Measurements from ENCODE around the gene C3orf85. TPM values are rescaled to one million over a fixed set of nuclear protein-coding genes. Genes with fewer than 3 reads are reported as not detected.

The C3orf85 gene
- total RNA-seq, 4 donors from 2014 or later, result not detected

DNA sequence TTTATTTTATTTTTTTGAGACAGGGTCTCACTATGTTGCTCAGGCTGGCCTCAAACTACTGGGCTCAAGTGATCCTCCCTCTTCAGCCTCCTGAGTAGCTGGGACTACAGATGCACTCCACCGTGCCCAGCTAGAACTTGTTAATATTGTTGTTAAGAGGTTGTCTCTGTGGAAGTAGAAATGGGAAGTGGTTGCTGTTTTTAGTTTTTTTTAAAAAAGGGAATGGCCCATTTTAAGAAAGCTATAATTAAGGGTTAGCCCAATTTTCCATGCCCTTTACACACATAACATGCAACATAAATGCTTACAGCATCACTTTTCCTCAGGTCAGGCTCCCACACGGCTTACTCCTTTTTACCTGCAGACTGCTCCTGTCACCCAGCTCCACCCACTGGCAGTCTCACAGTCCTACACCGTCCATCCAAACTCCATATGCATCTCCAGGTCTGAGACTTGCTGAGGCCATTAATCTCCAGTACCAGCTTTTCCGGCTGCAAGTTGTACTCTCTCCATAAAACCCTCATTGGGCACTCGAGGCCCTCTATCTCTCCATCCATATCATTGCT is 38.4 kb upstream of the C3orf85 start:
- Histone ChIP-seq H3K36me3 (no peaks in the 10 kb centered on the region), H3K4me3 (no peak overlapping the region), H3K9me3 (no peaks in the 10 kb centered on the region), H3K27ac (no peak overlapping the region), H3K27me3 (no peaks in the 10 kb centered on the region), H3K4me1 (no peaks in the 10 kb centered on the region)
- no peak for ATAC-seq
- WGBS, 2 donors (ENCODE audit: low coverage in 1 of 2), result 70 to 72% methylated on average over 5 of the region's 5 CpGs
- no peak for TF ChIP-seq EP300 (IDR thresholded peaks at IDR 0.05)
- no peak for TF ChIP-seq CTCF (IDR thresholded peaks at IDR 0.05)
- no peak for TF ChIP-seq POLR2AphosphoS5 (IDR thresholded peaks at IDR 0.05)
- no peak for TF ChIP-seq POLR2A (IDR thresholded peaks at IDR 0.05)

GRCh38 chr3:109109574-109109973 is 26.9 kb upstream of the C3orf85 start:
- H3K9me3 ChIP-seq, result no peaks in the 10 kb centered on the region
- H3K27me3 ChIP-seq, result no peaks in the 10 kb centered on the region
- H3K36me3 ChIP-seq, result no peaks in the 10 kb centered on the region
- no peaks in the 10 kb centered on the region for H3K4me1 ChIP-seq
- no peak overlapping the region for H3K27ac ChIP-seq
- WGBS, 2 donors (ENCODE audit: low coverage in 1 of 2), result 95% methylated on average over 4 of the region's 4 CpGs; no CpG with 5 or more reads in 1 of the 2 donors
- no peak overlapping the region for H3K4me3 ChIP-seq
- TF ChIP-seq POLR2AphosphoS5 (IDR thresholded peaks at IDR 0.05) (no peak), EP300 (IDR thresholded peaks at IDR 0.05) (no peak), POLR2A (IDR thresholded peaks at IDR 0.05) (no peak), CTCF (IDR thresholded peaks at IDR 0.05) (no peak)
- no peak for ATAC-seq

DNA sequence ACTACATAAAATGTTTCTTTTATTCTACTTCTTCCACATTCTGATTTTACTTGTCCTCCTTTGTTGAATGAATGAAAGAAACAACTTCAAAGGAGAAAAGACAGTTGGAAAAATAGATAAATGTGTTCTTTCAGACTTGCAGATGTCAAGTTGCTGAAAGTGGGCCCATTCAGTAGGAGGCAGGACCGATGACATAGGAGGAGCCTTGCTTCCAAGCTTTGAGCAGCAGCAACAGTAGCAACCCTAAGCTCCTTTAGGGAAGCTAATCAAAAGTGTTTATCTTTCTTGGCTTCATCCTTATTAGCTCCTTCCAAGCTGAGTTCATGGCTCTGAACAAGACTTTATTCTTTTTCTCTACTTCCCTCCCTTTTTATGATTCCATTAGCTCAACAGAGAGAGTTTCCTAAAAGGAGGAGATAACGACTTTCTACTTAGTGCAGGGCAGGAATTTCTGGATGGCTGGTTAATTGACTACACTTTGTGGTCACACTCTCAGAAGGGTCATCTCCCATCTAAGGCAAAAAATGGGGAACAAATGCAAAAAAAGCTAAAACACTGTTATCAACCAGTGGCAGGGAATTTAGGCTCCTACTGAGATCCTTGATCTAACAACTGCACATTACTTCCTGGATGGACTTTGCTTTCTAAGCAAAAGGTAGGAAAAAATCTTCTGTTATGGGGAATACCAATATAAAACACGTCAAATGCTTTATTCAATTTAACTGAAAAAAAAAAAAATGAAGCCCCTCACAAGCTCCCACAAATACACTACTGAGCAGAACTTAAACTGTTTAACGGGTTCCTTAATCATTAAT is 23.4 kb upstream of the C3orf85 start:
- 77 to 78% methylated on average over 3 to 4 of the region's 4 CpGs for WGBS, 2 donors (ENCODE audit: low coverage in 1 of 2)
- ATAC-seq, result no peak

GRCh38 chr3:109114746-109115145 is 21.8 kb upstream of the C3orf85 start:
- Histone ChIP-seq H3K27me3 (no peaks in the 10 kb centered on the region), H3K36me3 (no peaks in the 10 kb centered on the region), H3K9me3 (no peaks in the 10 kb centered on the region), H3K4me3 (no peak overlapping the region), H3K27ac (no peak overlapping the region), H3K4me1 (peaks cover 0 to 10% (median 0%) of the 10 kb centered on the region in 3 donors)
- ATAC-seq, result no peak
- 83 to 89% methylated on average over 4 of the region's 4 CpGs for WGBS, 2 donors (ENCODE audit: low coverage in 1 of 2)
- TF ChIP-seq CTCF (IDR thresholded peaks at IDR 0.05) (no peak), POLR2A (IDR thresholded peaks at IDR 0.05) (no peak), POLR2AphosphoS5 (IDR thresholded peaks at IDR 0.05) (no peak), EP300 (IDR thresholded peaks at IDR 0.05) (no peak)

More for the DNA sequence above, 23.4 kb upstream of the C3orf85 start:
- TF ChIP-seq POLR2AphosphoS5 (IDR thresholded peaks at IDR 0.05) (no peak), EP300 (IDR thresholded peaks at IDR 0.05) (no peak), POLR2A (IDR thresholded peaks at IDR 0.05) (no peak), CTCF (IDR thresholded peaks at IDR 0.05) (no peak)
- Histone ChIP-seq H3K27ac (no peak overlapping the region), H3K36me3 (no peaks in the 10 kb centered on the region), H3K27me3 (no peaks in the 10 kb centered on the region), H3K4me1 (peaks cover 0 to 10% (median 0%) of the 10 kb centered on the region in 3 donors), H3K9me3 (no peaks in the 10 kb centered on the region), H3K4me3 (no peak overlapping the region)

DNA sequence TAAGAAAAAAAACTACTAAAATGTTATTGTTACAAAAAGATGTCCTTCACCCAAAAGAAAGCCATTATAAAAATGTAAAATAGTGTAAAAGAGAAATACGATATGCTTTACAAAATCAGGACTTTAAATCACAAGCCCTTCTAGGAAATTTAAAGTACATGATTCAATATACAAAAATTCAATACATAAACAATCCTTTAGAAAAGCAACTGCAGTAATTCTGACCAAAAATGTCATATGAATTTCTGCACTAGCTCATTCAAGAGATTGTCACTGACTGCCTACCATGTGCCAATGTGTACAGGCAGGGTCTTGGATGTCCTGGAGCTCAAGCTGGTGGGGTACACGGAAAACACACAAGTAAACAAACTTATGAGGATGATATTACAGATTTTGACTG is 21.1 kb upstream of the C3orf85 start:
- H3K4me1 ChIP-seq, result peaks cover 0 to 10% (median 0%) of the 10 kb centered on the region in 3 donors
- no peak overlapping the region for H3K4me3 ChIP-seq
- no peak overlapping the region for H3K27ac ChIP-seq
- no peaks in the 10 kb centered on the region for H3K9me3 ChIP-seq
- H3K27me3 ChIP-seq, result no peaks in the 10 kb centered on the region
- ATAC-seq, result no peak
- TF ChIP-seq CTCF (IDR thresholded peaks at IDR 0.05), result no peak
- no peak for TF ChIP-seq POLR2A (IDR thresholded peaks at IDR 0.05)
- no peak for TF ChIP-seq POLR2AphosphoS5 (IDR thresholded peaks at IDR 0.05)
- TF ChIP-seq EP300 (IDR thresholded peaks at IDR 0.05), result no peak
- no peaks in the 10 kb centered on the region for H3K36me3 ChIP-seq
- WGBS, 2 donors (ENCODE audit: low coverage in 1 of 2), result 49 to 53% methylated on average over 2 of the region's 2 CpGs
